NCI-H2196 (cell line): ENCODE measurements around the gene RDH14.

ENCODE experiments used
- DNase-seq: peaks from one replicate; lab custom pipeline; 2025; ENCODE audit not compliant: unreplicated experiment; lab: John Stamatoyannopoulos, UW

Gene RDH14

DNA sequence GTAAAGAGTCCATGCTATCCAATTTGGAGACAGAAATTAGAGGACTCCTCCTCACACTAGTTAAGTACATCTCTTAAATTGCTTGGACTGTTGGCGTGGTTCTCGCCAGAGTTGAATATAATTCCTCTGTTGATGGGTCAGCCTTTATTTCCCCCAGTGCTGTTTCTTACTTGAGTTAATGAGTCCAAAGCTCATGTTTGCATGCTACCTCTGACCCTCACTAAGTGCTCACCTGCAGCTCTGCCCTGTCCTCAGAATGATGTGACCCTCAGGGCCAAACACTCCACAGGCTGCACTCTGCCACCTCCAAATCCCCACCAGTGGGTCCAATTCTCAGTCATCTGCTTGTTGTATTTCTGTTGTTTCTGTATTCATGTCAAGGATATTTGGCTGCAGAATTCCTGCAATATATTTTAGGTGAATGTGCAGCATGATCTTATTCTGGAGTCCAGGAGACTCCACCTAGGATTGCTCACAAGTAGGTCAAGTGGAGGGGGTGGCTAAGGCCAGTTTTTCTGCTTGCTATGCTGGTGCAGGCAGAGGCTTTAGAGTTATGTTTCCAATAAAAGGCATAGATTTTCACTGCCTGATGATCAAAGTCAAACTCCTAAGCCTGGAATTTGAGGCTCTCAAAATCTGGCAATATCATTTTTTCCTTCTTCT is 37.8 kb downstream of the RDH14 start:
- no peak for DNase-seq

DNA sequence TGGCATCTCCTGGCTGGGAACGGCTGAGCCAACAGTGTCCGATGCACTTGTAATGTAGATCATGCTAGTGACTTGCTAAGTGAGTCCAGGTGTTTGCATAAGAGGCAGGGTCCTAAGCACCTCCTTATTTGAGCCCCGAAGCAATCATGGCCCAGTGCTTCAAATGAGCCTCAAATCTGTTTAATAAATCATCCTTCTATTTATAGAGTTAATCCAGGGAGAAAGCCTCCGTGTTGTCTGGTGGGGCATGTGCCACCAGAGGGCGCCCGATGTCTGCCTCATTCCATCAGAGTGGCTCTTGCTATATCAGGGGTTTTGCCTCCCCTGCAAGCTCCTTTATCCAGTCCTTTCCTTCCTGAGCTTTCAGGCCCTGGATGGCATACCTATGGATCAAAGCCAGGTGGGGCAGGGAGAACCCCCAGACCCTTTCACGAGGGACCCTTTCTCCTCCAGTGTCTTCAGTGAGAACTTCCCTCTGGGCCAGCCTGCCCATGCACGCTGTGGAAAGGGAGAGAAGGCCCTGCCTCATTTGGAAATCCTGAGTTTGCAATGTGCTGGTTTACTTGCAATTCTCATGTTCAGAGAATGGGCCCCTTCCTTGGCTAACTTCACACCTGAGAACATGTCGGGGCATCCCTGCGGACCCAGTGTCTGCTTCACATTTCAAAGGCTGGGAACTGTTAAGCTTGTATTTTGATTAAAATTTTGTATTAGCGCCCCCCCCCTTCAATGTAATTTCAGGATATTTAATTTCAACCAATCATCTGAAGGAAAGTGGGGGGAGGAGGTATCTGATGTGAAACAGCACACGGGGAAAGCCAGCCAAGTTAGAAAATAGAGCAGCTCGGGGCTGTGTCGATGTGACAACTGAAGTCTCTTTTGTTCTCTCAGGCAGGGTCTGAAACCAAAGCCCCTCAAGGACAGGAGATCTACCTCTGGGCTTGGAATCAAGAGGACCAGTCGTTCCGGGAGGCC is 39.7 kb downstream of the RDH14 start:
- peak; percentile 81 for DNase-seq

DNA sequence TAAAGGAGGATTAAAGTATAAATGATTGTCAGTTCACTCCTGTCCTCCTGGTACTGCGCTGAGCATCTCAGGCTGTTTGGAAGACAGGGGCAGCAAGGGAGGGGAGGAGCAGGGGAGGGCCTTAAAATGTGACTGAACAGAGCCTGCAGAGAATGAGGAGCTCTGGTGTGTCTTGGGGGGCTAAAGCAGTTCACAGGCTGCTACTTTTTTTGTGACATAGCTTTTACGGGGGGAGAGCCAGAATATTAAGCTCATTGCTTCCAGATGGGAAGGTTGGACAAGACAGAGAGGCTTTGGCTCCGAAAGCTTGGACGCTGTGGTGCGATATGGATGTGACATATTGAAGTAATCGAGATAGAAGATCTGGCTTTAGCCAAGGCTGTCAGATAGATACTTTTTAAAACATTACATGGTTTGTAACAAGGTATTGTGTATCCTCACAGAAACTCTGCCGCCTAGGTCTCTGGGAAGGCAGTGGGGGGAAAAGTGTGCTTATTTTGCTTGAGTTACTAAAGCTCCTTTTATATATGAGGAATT is 40.5 kb downstream of the RDH14 start:
- no peak for DNase-seq

DNA sequence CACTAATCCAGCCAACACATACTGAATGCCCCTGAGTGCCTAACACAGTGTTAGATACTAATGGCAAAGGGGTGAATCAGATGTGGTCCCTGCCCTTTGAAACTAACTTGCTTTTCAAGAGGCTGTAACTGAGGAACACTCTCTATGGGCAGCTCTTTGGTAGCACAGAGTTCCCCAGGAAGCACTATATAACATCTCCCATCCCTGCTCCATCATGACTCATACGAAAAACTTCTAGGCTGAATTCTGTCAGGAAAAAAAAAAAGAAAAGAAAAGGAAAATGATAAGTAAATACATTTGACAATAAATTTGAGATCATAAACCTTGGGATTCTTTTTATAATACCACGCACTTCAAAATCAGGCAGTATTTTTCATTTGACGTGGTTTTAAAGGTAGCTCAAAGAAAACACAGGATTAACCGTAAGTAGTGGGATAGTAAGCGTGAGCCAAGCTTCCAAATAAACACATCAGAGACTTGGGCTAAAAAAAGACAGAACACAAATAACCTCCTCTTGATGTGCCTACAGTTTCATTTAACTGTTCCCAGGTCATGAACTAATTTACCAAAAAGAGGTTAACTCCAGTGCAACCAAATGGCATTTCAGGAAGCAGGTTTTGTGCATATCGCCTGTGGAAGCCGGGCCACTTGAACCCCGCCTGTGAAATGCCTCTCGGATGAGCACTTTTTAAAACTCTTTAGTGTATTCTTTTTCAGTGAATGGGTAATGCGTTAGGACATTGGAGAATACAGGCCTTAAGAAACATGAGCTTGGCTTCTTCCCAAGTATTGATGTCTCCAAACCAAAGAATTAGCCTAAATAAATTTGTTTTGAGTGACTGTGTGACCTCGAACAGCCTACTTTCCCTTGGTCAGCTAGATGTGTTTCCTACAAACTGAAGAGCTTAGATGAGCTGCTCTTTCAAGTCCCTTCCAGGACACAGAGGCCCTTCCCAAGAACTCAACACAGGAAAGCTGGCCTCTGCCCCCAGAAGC is 42.0 kb downstream of the RDH14 start:
- no peak for DNase-seq

DNA sequence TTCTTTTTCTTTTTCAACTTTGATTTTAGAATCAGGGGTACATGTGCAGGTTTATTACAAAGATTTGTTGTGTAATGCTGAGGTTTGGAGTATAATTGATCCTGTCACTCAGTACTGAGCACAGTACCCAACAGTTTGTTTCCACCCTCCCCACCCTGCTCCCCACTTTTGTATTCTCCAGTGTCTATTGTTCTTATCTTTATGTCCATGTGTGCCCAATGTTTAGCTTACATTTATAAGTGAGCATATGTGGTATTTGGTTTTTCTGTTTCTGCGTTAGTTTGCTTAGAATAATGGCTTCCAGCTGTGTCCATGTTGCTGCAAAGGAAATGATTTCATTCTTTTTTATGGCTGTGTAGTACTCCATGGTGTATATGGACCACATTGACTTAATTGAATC is 43.1 kb downstream of the RDH14 start:
- no peak for DNase-seq

DNA sequence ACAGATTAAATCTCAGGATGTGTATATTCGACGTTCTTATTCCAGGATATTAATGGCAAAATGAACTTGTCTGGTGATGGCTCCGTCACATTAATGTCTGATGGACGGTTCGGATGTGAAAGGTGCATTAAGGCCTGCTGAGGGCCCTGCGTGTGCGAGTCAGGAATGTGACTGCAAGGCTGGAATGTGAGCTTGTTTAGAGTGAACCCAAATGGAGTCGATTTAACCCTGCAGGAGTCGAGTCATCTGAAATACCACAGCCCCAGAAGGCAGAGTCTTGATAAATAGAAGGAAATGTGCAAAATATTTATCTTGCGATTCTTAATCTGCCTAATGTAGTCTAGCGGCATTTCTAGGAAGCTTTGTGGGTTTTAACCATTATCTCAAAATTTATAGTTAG is 44.3 kb downstream of the RDH14 start:
- DNase-seq: no peak

DNA sequence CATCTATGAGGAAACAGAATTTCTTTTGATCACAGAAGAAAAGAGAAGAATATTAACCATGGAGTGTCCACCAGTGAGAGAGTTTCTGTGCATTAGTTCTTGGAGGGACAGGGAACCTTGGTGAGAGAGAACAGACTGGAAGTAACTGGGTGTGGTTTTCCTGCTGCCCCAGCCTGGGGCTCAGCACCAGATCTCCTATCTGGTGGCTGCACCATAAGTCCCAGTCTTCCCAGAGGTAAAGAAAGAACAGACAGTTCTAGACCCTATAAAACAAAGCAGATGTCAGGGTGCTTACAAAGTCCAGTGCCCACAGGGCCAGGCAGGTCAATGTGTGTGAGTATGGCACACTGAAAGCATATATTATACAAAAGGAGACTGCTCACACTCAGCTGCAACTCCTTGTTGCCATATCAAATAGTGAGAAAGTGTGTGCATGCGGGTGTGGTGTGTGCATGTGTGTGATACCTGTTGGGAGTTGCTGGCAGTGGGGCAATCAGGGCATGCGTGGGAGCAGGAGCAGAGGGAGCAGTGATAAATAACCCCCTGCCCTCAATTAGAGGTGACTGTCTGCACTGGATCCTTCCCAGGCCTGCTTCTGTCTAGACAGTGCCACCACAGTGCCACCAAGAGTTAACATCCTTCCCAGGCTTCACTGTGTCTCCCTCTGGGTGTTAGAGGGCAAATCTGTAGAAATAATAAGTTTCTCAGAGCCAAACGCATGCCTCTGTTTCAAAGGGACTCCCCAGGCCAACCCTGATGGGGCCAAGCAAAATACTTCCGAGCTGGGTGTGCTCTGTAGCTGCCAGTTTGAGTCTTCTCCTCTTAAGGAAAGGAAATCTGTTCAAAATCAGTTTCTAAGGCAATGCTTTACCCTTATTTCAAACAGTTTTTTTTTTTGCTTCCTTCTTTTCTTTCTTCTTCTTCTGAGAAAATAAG is 45.7 kb downstream of the RDH14 start:
- no peak for DNase-seq

DNA sequence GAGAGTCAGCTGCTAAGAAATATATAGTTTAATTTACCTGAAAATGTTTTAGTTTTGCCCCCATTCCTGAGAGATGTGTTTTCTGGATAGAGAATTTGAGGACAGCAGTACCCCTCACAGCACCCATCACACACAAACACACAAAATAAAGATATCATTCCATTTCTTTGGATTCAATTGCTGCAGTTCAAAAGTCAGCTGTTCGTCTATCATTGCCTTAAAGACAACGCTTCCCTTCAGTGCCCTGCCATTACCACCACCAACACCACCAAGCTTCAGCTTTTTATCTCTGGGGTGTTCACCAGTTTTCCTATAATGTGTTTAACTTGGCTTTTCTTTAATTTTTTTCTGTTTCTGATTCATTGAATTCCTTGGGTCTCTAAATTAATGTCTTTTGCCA is 49.7 kb downstream of the RDH14 start:
- no peak for DNase-seq

DNA sequence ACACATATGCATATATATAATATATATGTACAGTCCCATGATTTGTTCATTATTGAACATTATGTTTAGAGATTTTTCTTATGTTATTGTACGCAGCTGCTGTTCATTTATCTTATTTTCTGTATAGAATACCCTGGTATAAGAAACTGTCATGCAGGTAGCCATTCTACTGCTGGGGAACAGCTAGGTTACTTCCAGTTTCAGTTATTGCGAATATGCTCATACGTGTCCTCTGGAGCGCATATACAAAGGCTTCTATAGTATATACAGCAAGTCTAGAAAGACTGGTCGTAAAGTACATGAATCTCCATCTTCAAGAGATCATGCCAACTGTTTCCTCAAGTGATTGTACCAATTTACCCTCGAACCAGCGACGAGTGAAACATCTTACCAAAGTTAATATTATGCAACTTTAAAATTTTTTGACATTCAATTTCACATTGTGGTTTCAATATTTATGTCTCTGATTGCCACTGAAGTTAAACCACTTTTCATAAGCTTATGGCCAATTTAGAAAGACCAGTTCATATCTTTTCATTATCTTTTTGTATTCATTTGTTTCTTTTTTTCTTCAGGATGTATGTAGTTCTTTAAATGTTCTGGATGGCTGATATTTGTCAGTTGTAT is 53.5 kb downstream of the RDH14 start:
- DNase-seq: no peak

DNA sequence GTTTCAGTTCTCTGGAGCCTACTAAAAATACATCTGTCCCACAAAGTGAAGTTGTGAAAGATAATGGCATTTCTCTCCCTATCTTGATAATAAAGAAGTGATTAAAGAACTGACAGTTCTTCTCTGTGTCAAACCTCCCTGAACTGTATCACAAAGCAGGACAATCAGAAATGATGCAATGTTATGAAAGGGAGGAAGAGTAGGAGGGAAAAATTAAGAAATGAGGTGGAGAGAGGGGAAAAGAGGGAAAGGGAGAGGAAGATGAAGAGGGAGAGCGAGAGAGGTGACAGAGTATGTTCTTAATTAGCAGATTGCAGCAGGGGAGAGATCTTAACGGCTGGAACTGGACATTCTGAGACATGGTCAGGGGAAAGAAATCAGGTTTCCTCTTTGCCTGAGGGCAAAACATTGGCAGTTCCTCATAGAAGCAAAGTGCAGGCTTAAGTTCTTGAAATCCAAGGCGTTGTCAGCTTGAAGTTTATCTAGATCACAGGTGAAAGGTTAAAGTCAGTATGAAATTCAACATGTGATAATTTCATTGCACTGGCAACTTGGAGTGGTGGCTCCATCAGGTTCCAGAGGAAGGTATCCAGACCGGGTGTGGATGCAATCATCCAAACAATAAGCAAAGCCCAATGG is 54.6 kb downstream of the RDH14 start:
- DNase-seq: no peak
